ENCODE results near the gene IFITM2. TPM values are rescaled to one million over a fixed set of nuclear protein-coding genes. Genes with fewer than 3 reads are reported as not detected.

The IFITM2 gene
- polyA plus RNA-seq, 1 donor (not counting 4 experiments of a cell fraction or from before 2014, with no cell fraction given): 83.0 TPM

DNA sequence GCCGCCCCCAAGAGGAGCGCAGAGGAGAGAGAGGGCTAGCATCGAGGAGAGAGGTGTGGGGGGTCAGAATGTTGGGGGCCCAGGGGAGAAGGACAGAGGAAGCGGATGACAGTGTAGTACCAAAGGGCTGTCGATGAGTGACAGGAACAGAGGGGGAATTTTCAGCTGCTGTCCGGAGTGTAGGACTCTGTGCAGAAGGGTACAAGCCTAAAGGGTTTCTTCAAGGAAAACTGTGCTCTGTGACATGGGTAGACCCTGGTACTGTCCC is 34.8 kb upstream of the IFITM2 start:
- Histone ChIP-seq H3K27ac (ENCODE audit: control insufficient read depth, insufficient read depth, low read length) (no peak overlapping the region), H3K4me3 (ENCODE audit: control insufficient read depth in 2 of 3, extremely low read depth in 1 of 3, insufficient read depth in 2 of 3, low read depth in 1 of 3, low read length in 3 of 3) (no peak overlapping the region), H3K36me3 (ENCODE audit: control insufficient read depth in 2 of 2, extremely low read depth in 1 of 2, insufficient read depth in 2 of 2, low read length in 2 of 2) (no peaks in the 10 kb centered on the region), H3K79me2 (ENCODE audit: control insufficient read depth, insufficient read depth, low read length) (no peaks in the 10 kb centered on the region), H3K9me1 (ENCODE audit: control insufficient read depth, extremely low read depth, insufficient read depth, low read length) (no peaks in the 10 kb centered on the region), H3K4me1 (ENCODE audit: control insufficient read depth, extremely low read depth, insufficient read depth, low read length) (peaks cover 3% of the 10 kb centered on the region), H3K9me3 (ENCODE audit: control insufficient read depth, low read depth, low read length) (no peaks in the 10 kb centered on the region), H4K20me1 (ENCODE audit: control insufficient read depth, extremely low read depth, insufficient read depth, low read length) (no peaks in the 10 kb centered on the region), H3K27me3 (ENCODE audit: control insufficient read depth, extremely low read depth, insufficient read depth, low read length) (peaks cover 10% of the 10 kb centered on the region), H2AFZ (ENCODE audit: control insufficient read depth, low read length) (no peak overlapping the region), H3K9ac (ENCODE audit: control insufficient read depth, extremely low read depth, insufficient read depth, low read length) (no peak overlapping the region), H3K4me2 (ENCODE audit: control insufficient read depth, extremely low read depth, insufficient read depth, low read depth, low read length) (no peak overlapping the region)
- FAIRE-seq (no peak), DNase-seq (ENCODE audit: low read depth, low spot score) (no peak)
- dilution Hi-C loops (cut with MboI; ENCODE audit: extremely low pct_ligation_motif_present, low sequenced_read_pairs): no loop called here
- TF ChIP-seq CTCF (optimal IDR thresholded peaks at IDR 0.05 in 1 of 3, IDR thresholded peaks at IDR 0.05 in 1 of 3, conservative IDR thresholded peaks at IDR 0.05 in 1 of 3; ENCODE audit: extremely low read depth in 1 of 3, insufficient read depth in 2 of 3, low read length in 3 of 3) (no peak), EZH2 (IDR thresholded peaks at IDR 0.05; ENCODE audit: low read length) (no peak)

GRCh38 chr11:276219-276618 is 31.4 kb upstream of the IFITM2 start:
- H3K4me1 ChIP-seq (ENCODE audit: control insufficient read depth, extremely low read depth, insufficient read depth, low read length): no peaks in the 10 kb centered on the region
- H2AFZ ChIP-seq (ENCODE audit: control insufficient read depth, low read length): no peak overlapping the region
- FAIRE-seq (no peak), DNase-seq (ENCODE audit: low read depth, low spot score) (no peak)
- no peaks in the 10 kb centered on the region for H3K9me1 ChIP-seq (ENCODE audit: control insufficient read depth, extremely low read depth, insufficient read depth, low read length)
- no peak overlapping the region for H3K4me3 ChIP-seq (ENCODE audit: control insufficient read depth in 2 of 3, extremely low read depth in 1 of 3, insufficient read depth in 2 of 3, low read depth in 1 of 3, low read length in 3 of 3)
- no peak overlapping the region for H3K27ac ChIP-seq (ENCODE audit: control insufficient read depth, insufficient read depth, low read length)
- H3K9ac ChIP-seq (ENCODE audit: control insufficient read depth, extremely low read depth, insufficient read depth, low read length): no peak overlapping the region
- H3K36me3 ChIP-seq (ENCODE audit: control insufficient read depth in 2 of 2, extremely low read depth in 1 of 2, insufficient read depth in 2 of 2, low read length in 2 of 2): no peaks in the 10 kb centered on the region
- TF ChIP-seq CTCF (optimal IDR thresholded peaks at IDR 0.05 in 1 of 3, IDR thresholded peaks at IDR 0.05 in 1 of 3, conservative IDR thresholded peaks at IDR 0.05 in 1 of 3; ENCODE audit: extremely low read depth in 1 of 3, insufficient read depth in 2 of 3, low read length in 3 of 3) (no peak), EZH2 (IDR thresholded peaks at IDR 0.05; ENCODE audit: low read length) (no peak)
- no peaks in the 10 kb centered on the region for H3K79me2 ChIP-seq (ENCODE audit: control insufficient read depth, insufficient read depth, low read length)
- dilution Hi-C loops (cut with MboI; ENCODE audit: extremely low pct_ligation_motif_present, low sequenced_read_pairs): no loop called here
- no peaks in the 10 kb centered on the region for H4K20me1 ChIP-seq (ENCODE audit: control insufficient read depth, extremely low read depth, insufficient read depth, low read length)
- H3K4me2 ChIP-seq (ENCODE audit: control insufficient read depth, extremely low read depth, insufficient read depth, low read depth, low read length): no peak overlapping the region
- H3K27me3 ChIP-seq (ENCODE audit: control insufficient read depth, extremely low read depth, insufficient read depth, low read length): peaks cover 43% of the 10 kb centered on the region
- no peaks in the 10 kb centered on the region for H3K9me3 ChIP-seq (ENCODE audit: control insufficient read depth, low read depth, low read length)
